Psoas muscle (tissue), 8 donors: Measurements from ENCODE around the gene RTN1. TPM values are rescaled to one million over a fixed set of nuclear protein-coding genes. Genes with fewer than 3 reads are reported as not detected.
"Not testable (repeated sequence)": the region's sequence is repeated elsewhere in the genome, so short reads cannot be mapped to it uniquely, and the experiment has no call there.

Source experiments
- ATAC-seq, 4 donors: fragments of 200-7000 bp; cut with Tn5 transposase; one replicate each; pipeline ENCODE4 v1.9.1; 2020; ENCODE audit warnings: moderate library complexity in 3 of 4, mild to moderate bottlenecking in 2 of 4
- DNase-seq, 2 donors: peaks; one replicate each; pipeline ENCODE4 v3.0.0-alpha.2; 2020
- H3K27ac ChIP-seq: fragments of 200-600 bp; one replicate; pipeline ENCODE4 v1.8.0; 2022
- H3K27me3 ChIP-seq, 3 donors: fragments of 200-600 bp in 1 of 3; one replicate each; pipeline versions ENCODE4 v1.6.1 to v1.8.0; 2013 to 2022; ENCODE audit warnings: low read length in 2 of 3, mild to moderate bottlenecking in 2 of 3, moderate library complexity in 1 of 3; ENCODE audit not compliant: insufficient read depth in 3 of 3
- H3K36me3 ChIP-seq, 2 donors: fragments of 200-600 bp in 1 of 2; one replicate each; pipeline versions ENCODE4 v1.6.1 to v1.8.0; 2013 to 2022; ENCODE audit warnings: low read depth in 1 of 2, mild to moderate bottlenecking in 1 of 2, moderate library complexity in 1 of 2; ENCODE audit not compliant: insufficient read depth in 1 of 2
- H3K4me1 ChIP-seq: fragments of 200-600 bp; one replicate; pipeline ENCODE4 v1.8.0; 2022
- H3K4me3 ChIP-seq: fragments of 200-600 bp; one replicate; pipeline ENCODE4 v1.8.0; 2022; ENCODE audit warnings: mild to moderate bottlenecking
- H3K9me3 ChIP-seq: fragments of 200-600 bp; one replicate; pipeline ENCODE4 v1.8.0; 2022
- CTCF ChIP-seq: fragments of 200-600 bp; IDR thresholded peaks from one replicate; pipeline ENCODE4 v1.8.0; 2022; ENCODE audit warnings: antibody characterized with exemption
- whole genome bisulfite sequencing, 3 donors: extraction: QIAGEN DNeasy Blood & Tissue Kit; methylation state at CpG; one replicate each; pipeline versions ENCODE4 v1.1.6 to v1.1.7; 2013; 5-methylcytosine and 5-hydroxymethylcytosine counted together
- intact Hi-C, 2 donors: fragments of 100-400 bp; cut with DNase I; formaldehyde crosslinking; loops; one replicate each; pipeline versions ENCODE4 v1.11.0 to v1.14.2; 2022
- polyA plus RNA-seq, 3 donors: library from polyadenylated mRNA; stranded (reverse); fragments of 200-250 nt; gene quantifications; one replicate each; pipeline ENCODE4 v1.2.3, GENCODE V29; 2013
- total RNA-seq, 4 donors: library from RNA; stranded (reverse); fragmentation: NEBNext Ultra II Directional in 2 of 4; extraction: Animal tissue kit (Norgen Biotek cat#: 25700) in 2 of 4; gene quantifications; one replicate each; pipeline versions ENCODE4 v1.2.1 to v1.2.4, GENCODE V29; 2021 to 2023
- donor health status: healthy with polysubstance abuse.
- donor health status: DM: no; HTN: no; CAD: no; lungs with moderate emphysema.
- donor health status: Bipolar disorder and iron deficiency.
- donor health status: healthy.
- donor health status: DM: yes; HTN: yes; CAD: no.
- donor health status: DM: no; HTN: no; CAD: no.
- donor health status: DM: no; HTN: no; CAD: no.
- donor health status: DM: yes; HTN: yes; CAD: no.

Gene RTN1
- total and polyA plus RNA-seq, 7 donors, result 0.17 to 1.7 (median 0.74) TPM

GRCh38 chr14:59664741-59665140 lies 205.8 kb downstream of the RTN1 start:
- intact Hi-C loops, result no loop called here
- Histone ChIP-seq H3K9me3 (peaks cover 5% of the 10 kb centered on the region), H3K36me3 (no peaks in the 10 kb centered on the region), H3K27ac (no peak overlapping the region), H3K4me1 (no peaks in the 10 kb centered on the region), H3K27me3 (no peaks in the 10 kb centered on the region), H3K4me3 (no peak overlapping the region)
- WGBS, 3 donors, result 75 to 76% (median 76%) methylated on average over 2 of the region's 2 CpGs
- TF ChIP-seq CTCF, result no peak
- ATAC-seq (no peak), DNase-seq (no peak)

GRCh38 chr14:59657769-59658168 lies 212.8 kb downstream of the RTN1 start:
- H3K36me3 ChIP-seq, result no peaks in the 10 kb centered on the region
- H3K27ac ChIP-seq, result no peak overlapping the region
- no peak for DNase-seq
- 75 to 82% (median 77%) methylated on average over 7 of the region's 7 CpGs for WGBS, 3 donors
- peaks cover 10% of the 10 kb centered on the region for H3K9me3 ChIP-seq
- ATAC-seq, result no peak
- intact Hi-C loops, result no loop called here
- no peak overlapping the region for H3K4me3 ChIP-seq
- H3K27me3 ChIP-seq, result no peaks in the 10 kb centered on the region
- no peaks in the 10 kb centered on the region for H3K4me1 ChIP-seq
- TF ChIP-seq CTCF, result no peak

GRCh38 chr14:59656473-59656872 lies 214.1 kb downstream of the RTN1 start:
- H3K4me1 ChIP-seq, result no peaks in the 10 kb centered on the region
- no peak for TF ChIP-seq CTCF
- H3K36me3 ChIP-seq, result no peaks in the 10 kb centered on the region
- no peaks in the 10 kb centered on the region for H3K27me3 ChIP-seq
- intact Hi-C loops, result no loop called here
- no peak overlapping the region for H3K4me3 ChIP-seq
- ATAC-seq, result no peak
- no peak overlapping the region for H3K27ac ChIP-seq
- no peak for DNase-seq
- WGBS, 3 donors, result 59 to 74% (median 70%) methylated on average over 2 of the region's 2 CpGs
- H3K9me3 ChIP-seq, result peaks cover 15% of the 10 kb centered on the region

- H3K27me3 ChIP-seq, H3K36me3 ChIP-seq, H3K4me1 ChIP-seq, H3K4me3 ChIP-seq, H3K27ac ChIP-seq, intact Hi-C loops, ATAC-seq, DNase-seq: not testable (repeated sequence)
- WGBS, 3 donors, result 79 to 86% (median 85%) methylated on average over 10 of the region's 10 CpGs
- peaks cover 15% of the 10 kb centered on the region for H3K9me3 ChIP-seq
Observed at GRCh38 chr14:59654131-59654530, 216.4 kb downstream of the RTN1 start.

- ATAC-seq, H3K27me3 ChIP-seq, H3K4me3 ChIP-seq, H3K4me1 ChIP-seq, DNase-seq, H3K27ac ChIP-seq, intact Hi-C loops, H3K36me3 ChIP-seq: not testable (repeated sequence)
- WGBS, 3 donors, result 88 to 97% (median 95%) methylated on average over 1 of the region's 1 CpG
- H3K9me3 ChIP-seq, result peaks cover 15% of the 10 kb centered on the region
Observed at GRCh38 chr14:59646832-59647231, 223.7 kb downstream of the RTN1 start.

- ATAC-seq (no peak), DNase-seq (no peak)
- Histone ChIP-seq H3K27ac (no peak overlapping the region), H3K27me3 (peaks cover 0 to 2% (median 0%) of the 10 kb centered on the region in 3 donors), H3K9me3 (peaks cover 5% of the 10 kb centered on the region), H3K4me3 (no peak overlapping the region), H3K4me1 (no peaks in the 10 kb centered on the region), H3K36me3 (no peaks in the 10 kb centered on the region)
- intact Hi-C loops, result no loop called here
- 80 to 84% (median 83%) methylated on average over 4 of the region's 4 CpGs for WGBS, 3 donors
- TF ChIP-seq CTCF, result no peak
Observed at GRCh38 chr14:59638885-59639284, 231.7 kb downstream of the RTN1 start.
